Mucosa of rectum (tissue), 2 donors: ENCODE data around the gene PPM1L.

Source experiments
- H3K27ac ChIP-seq, 2 donors: one replicate each; pipeline ENCODE4 v1.7.0; 2013; ENCODE audit warnings: inconsistent platforms in 2 of 2, low read depth in 2 of 2, low read length in 2 of 2
- H3K27me3 ChIP-seq, 2 donors: one replicate each; pipeline ENCODE4 v1.7.0; 2013; ENCODE audit warnings: low read length in 2 of 2; ENCODE audit not compliant: control insufficient read depth in 2 of 2, insufficient read depth in 2 of 2
- H3K36me3 ChIP-seq, 2 donors: one replicate each; pipeline ENCODE4 v1.7.0; 2013; ENCODE audit warnings: low read length in 2 of 2; ENCODE audit not compliant: control insufficient read depth in 2 of 2, insufficient read depth in 2 of 2
- H3K4me1 ChIP-seq, 2 donors: one replicate each; pipeline ENCODE4 v1.7.0; 2013; ENCODE audit warnings: low read length in 2 of 2, mild to moderate bottlenecking in 1 of 2; ENCODE audit not compliant: control insufficient read depth in 2 of 2, insufficient read depth in 2 of 2
- H3K4me3 ChIP-seq, 2 donors: one replicate each; pipeline ENCODE4 v1.7.0; 2013; ENCODE audit warnings: low read length in 2 of 2
- H3K9ac ChIP-seq, 2 donors: one replicate each; pipeline ENCODE4 v1.7.0; 2013; ENCODE audit warnings: low read length in 2 of 2, low read depth in 1 of 2, mild to moderate bottlenecking in 1 of 2
- H3K9me3 ChIP-seq, 2 donors: one replicate each; pipeline ENCODE4 v1.7.0; 2013; ENCODE audit warnings: low read length in 2 of 2; ENCODE audit not compliant: control insufficient read depth in 2 of 2
- donor health status: healthy.
- donor health status: Normal muscosa, but diverticular disease.

The PPM1L gene

GRCh38 chr3:160870327-160870726 is 114.3 kb downstream of the PPM1L start:
- Histone ChIP-seq H3K9me3 (no peaks in the 10 kb centered on the region), H3K36me3 (no peaks in the 10 kb centered on the region), H3K27me3 (no peaks in the 10 kb centered on the region), H3K4me3 (no peak overlapping the region), H3K4me1 (no peaks in the 10 kb centered on the region), H3K27ac (no peak overlapping the region), H3K9ac (no peak overlapping the region)

- Histone ChIP-seq H3K36me3 (no peaks in the 10 kb centered on the region), H3K9ac (no peak overlapping the region), H3K27me3 (no peaks in the 10 kb centered on the region), H3K4me3 (no peak overlapping the region), H3K27ac (no peak overlapping the region), H3K4me1 (no peaks in the 10 kb centered on the region), H3K9me3 (no peaks in the 10 kb centered on the region)
Observed at GRCh38 chr3:160874736-160875135, 118.7 kb downstream of the PPM1L start.

- Histone ChIP-seq H3K36me3 (no peaks in the 10 kb centered on the region), H3K4me3 (no peak overlapping the region), H3K9me3 (no peaks in the 10 kb centered on the region), H3K27ac (no peak overlapping the region), H3K9ac (no peak overlapping the region), H3K27me3 (no peaks in the 10 kb centered on the region), H3K4me1 (no peaks in the 10 kb centered on the region)
Observed at GRCh38 chr3:160876643-160877042, 120.6 kb downstream of the PPM1L start.

- Histone ChIP-seq H3K27me3 (no peaks in the 10 kb centered on the region), H3K4me1 (no peaks in the 10 kb centered on the region), H3K4me3 (no peak overlapping the region), H3K9me3 (no peaks in the 10 kb centered on the region), H3K27ac (no peak overlapping the region), H3K36me3 (no peaks in the 10 kb centered on the region), H3K9ac (no peak overlapping the region)
Observed at GRCh38 chr3:160879859-160880258, 123.8 kb downstream of the PPM1L start.

GRCh38 chr3:160883373-160883772 is 127.3 kb downstream of the PPM1L start:
- Histone ChIP-seq H3K27ac (no peak overlapping the region), H3K36me3 (no peaks in the 10 kb centered on the region), H3K27me3 (no peaks in the 10 kb centered on the region), H3K4me1 (no peaks in the 10 kb centered on the region), H3K4me3 (no peak overlapping the region), H3K9ac (no peak overlapping the region), H3K9me3 (no peaks in the 10 kb centered on the region)

- H3K4me1 ChIP-seq = no peaks in the 10 kb centered on the region
- H3K9me3 ChIP-seq = no peaks in the 10 kb centered on the region
- H3K9ac ChIP-seq = no peak overlapping the region
- no peak overlapping the region for H3K27ac ChIP-seq
- H3K27me3 ChIP-seq = no peaks in the 10 kb centered on the region
- H3K4me3 ChIP-seq = no peak overlapping the region
- no peaks in the 10 kb centered on the region for H3K36me3 ChIP-seq
Observed at GRCh38 chr3:160885791-160886286, 129.8 kb downstream of the PPM1L start.

GRCh38 chr3:160886421-160886820 is 130.4 kb downstream of the PPM1L start:
- no peak overlapping the region for H3K27ac ChIP-seq
- H3K27me3 ChIP-seq = no peaks in the 10 kb centered on the region
- no peaks in the 10 kb centered on the region for H3K9me3 ChIP-seq
- no peaks in the 10 kb centered on the region for H3K4me1 ChIP-seq
- no peak overlapping the region for H3K9ac ChIP-seq
- no peaks in the 10 kb centered on the region for H3K36me3 ChIP-seq
- H3K4me3 ChIP-seq = no peak overlapping the region

- Histone ChIP-seq H3K4me1 (no peaks in the 10 kb centered on the region), H3K36me3 (no peaks in the 10 kb centered on the region), H3K9ac (no peak overlapping the region), H3K27ac (no peak overlapping the region), H3K4me3 (no peak overlapping the region), H3K27me3 (no peaks in the 10 kb centered on the region), H3K9me3 (no peaks in the 10 kb centered on the region)
Observed at GRCh38 chr3:160893207-160893606, 137.2 kb downstream of the PPM1L start.

- Histone ChIP-seq H3K4me1 (peaks cover 0 to 4% of the 10 kb centered on the region in 2 donors), H3K9me3 (peaks cover 0 to 4% of the 10 kb centered on the region in 2 donors), H3K27ac (no peak overlapping the region), H3K4me3 (no peak overlapping the region), H3K9ac (no peak overlapping the region), H3K36me3 (no peaks in the 10 kb centered on the region), H3K27me3 (no peaks in the 10 kb centered on the region)
Observed at GRCh38 chr3:160904691-160905090, 148.7 kb downstream of the PPM1L start.

- H3K27ac ChIP-seq = no peak overlapping the region
- H3K9me3 ChIP-seq = peaks cover 0 to 4% of the 10 kb centered on the region in 2 donors
- H3K4me3 ChIP-seq = no peak overlapping the region
- H3K4me1 ChIP-seq = peaks cover 0 to 4% of the 10 kb centered on the region in 2 donors
- H3K9ac ChIP-seq = no peak overlapping the region
- no peaks in the 10 kb centered on the region for H3K27me3 ChIP-seq
- H3K36me3 ChIP-seq = no peaks in the 10 kb centered on the region
Observed at GRCh38 chr3:160906646-160907045, 150.6 kb downstream of the PPM1L start.

- H3K27ac ChIP-seq = no peak overlapping the region
- peaks cover 0 to 4% of the 10 kb centered on the region in 2 donors for H3K9me3 ChIP-seq
- H3K4me3 ChIP-seq = no peak overlapping the region
- H3K27me3 ChIP-seq = no peaks in the 10 kb centered on the region
- peaks cover 0 to 4% of the 10 kb centered on the region in 2 donors for H3K4me1 ChIP-seq
- H3K36me3 ChIP-seq = no peaks in the 10 kb centered on the region
- no peak overlapping the region for H3K9ac ChIP-seq
Observed at GRCh38 chr3:160909917-160910316, 153.9 kb downstream of the PPM1L start.
